ENCODE data around the gene ADAT3.
A peak's percentile ranks its signal among the peaks of the same experiment; 100 is the strongest.
"Not testable (repeated sequence)": the region's sequence is repeated elsewhere in the genome, so short reads cannot be mapped to it uniquely, and the experiment has no call there.

Gene ADAT3

GRCh38 chr19:1882089-1882785 is 23.0 kb upstream of the ADAT3 start:
- H3K4me3 ChIP-seq (ENCODE audit: insufficient read length, low read depth), result no peak overlapping the region
- H3K9ac ChIP-seq (ENCODE audit: insufficient read length, low read depth), result peak overlapping the region; percentile 6
- no peak for DNase-seq (ENCODE audit: low read depth, low spot score)
- no peaks in the 10 kb centered on the region for H3K9me3 ChIP-seq (ENCODE audit: insufficient read depth, low read length)
- H3K36me3 ChIP-seq (ENCODE audit: insufficient read depth, insufficient read length, low read length), result peaks cover 23% of the 10 kb centered on the region
- H3K4me1 ChIP-seq (ENCODE audit: insufficient read depth, insufficient read length), result peaks cover 15% of the 10 kb centered on the region
- no peak for TF ChIP-seq ZNF274 (IDR thresholded peaks at IDR 0.05; ENCODE audit: low read depth, low read length)
- no peak for TF ChIP-seq SUZ12 (IDR thresholded peaks at IDR 0.05; ENCODE audit: extremely low read depth, insufficient read depth, insufficient read length)
- TF ChIP-seq YY1 (IDR thresholded peaks at IDR 0.05; ENCODE audit: insufficient read depth, insufficient read length), result no peak
- no peaks in the 10 kb centered on the region for H3K27me3 ChIP-seq (ENCODE audit: insufficient read depth, insufficient read length)

GRCh38 chr19:1882786-1883692 is 22.2 kb upstream of the ADAT3 start:
- Histone ChIP-seq H3K9me3 (ENCODE audit: insufficient read depth, low read length) (no peaks in the 10 kb centered on the region), H3K36me3 (ENCODE audit: insufficient read depth, insufficient read length, low read length) (peaks cover 23% of the 10 kb centered on the region), H3K4me1 (ENCODE audit: insufficient read depth, insufficient read length) (peaks cover 18% of the 10 kb centered on the region), H3K4me3 (ENCODE audit: insufficient read length, low read depth) (peak overlapping the region; percentile 97), H3K27me3 (ENCODE audit: insufficient read depth, insufficient read length) (no peaks in the 10 kb centered on the region), H3K9ac (ENCODE audit: insufficient read length, low read depth) (peak overlapping the region; percentile 99)
- no peak for DNase-seq (ENCODE audit: low read depth, low spot score)
- no peak for TF ChIP-seq YY1 (IDR thresholded peaks at IDR 0.05; ENCODE audit: insufficient read depth, insufficient read length)
- no peak for TF ChIP-seq SUZ12 (IDR thresholded peaks at IDR 0.05; ENCODE audit: extremely low read depth, insufficient read depth, insufficient read length)
- no peak for TF ChIP-seq ZNF274 (IDR thresholded peaks at IDR 0.05; ENCODE audit: low read depth, low read length)

GRCh38 chr19:1883784-1884183 is 21.4 kb upstream of the ADAT3 start:
- DNase-seq (ENCODE audit: low read depth, low spot score), result no peak
- Histone ChIP-seq H3K4me1 (ENCODE audit: insufficient read depth, insufficient read length) (peaks cover 21% of the 10 kb centered on the region), H3K4me3 (ENCODE audit: insufficient read length, low read depth) (peak overlapping the region; percentile 97), H3K36me3 (ENCODE audit: insufficient read depth, insufficient read length, low read length) (peaks cover 23% of the 10 kb centered on the region), H3K9ac (ENCODE audit: insufficient read length, low read depth) (peak overlapping the region; percentile 99), H3K9me3 (ENCODE audit: insufficient read depth, low read length) (no peaks in the 10 kb centered on the region), H3K27me3 (ENCODE audit: insufficient read depth, insufficient read length) (no peaks in the 10 kb centered on the region)
- TF ChIP-seq YY1 (IDR thresholded peaks at IDR 0.05; ENCODE audit: insufficient read depth, insufficient read length) (no peak), SUZ12 (IDR thresholded peaks at IDR 0.05; ENCODE audit: extremely low read depth, insufficient read depth, insufficient read length) (no peak), ZNF274 (IDR thresholded peaks at IDR 0.05; ENCODE audit: low read depth, low read length) (no peak)

GRCh38 chr19:1884291-1884718 is 20.9 kb upstream of the ADAT3 start:
- peak overlapping the region; percentile 97 for H3K4me3 ChIP-seq (ENCODE audit: insufficient read length, low read depth)
- H3K9me3 ChIP-seq (ENCODE audit: insufficient read depth, low read length), result no peaks in the 10 kb centered on the region
- peaks cover 21% of the 10 kb centered on the region for H3K4me1 ChIP-seq (ENCODE audit: insufficient read depth, insufficient read length)
- no peaks in the 10 kb centered on the region for H3K27me3 ChIP-seq (ENCODE audit: insufficient read depth, insufficient read length)
- H3K9ac ChIP-seq (ENCODE audit: insufficient read length, low read depth), result peak overlapping the region; percentile 99
- TF ChIP-seq YY1 (IDR thresholded peaks at IDR 0.05; ENCODE audit: insufficient read depth, insufficient read length) (no peak), SUZ12 (IDR thresholded peaks at IDR 0.05; ENCODE audit: extremely low read depth, insufficient read depth, insufficient read length) (no peak), ZNF274 (IDR thresholded peaks at IDR 0.05; ENCODE audit: low read depth, low read length) (no peak)
- DNase-seq (ENCODE audit: low read depth, low spot score), result no peak
- H3K36me3 ChIP-seq (ENCODE audit: insufficient read depth, insufficient read length, low read length), result peaks cover 23% of the 10 kb centered on the region

GRCh38 chr19:1884719-1885334 is 20.4 kb upstream of the ADAT3 start:
- H3K9ac ChIP-seq (ENCODE audit: insufficient read length, low read depth), result peak overlapping the region; percentile 99
- peaks cover 21% of the 10 kb centered on the region for H3K4me1 ChIP-seq (ENCODE audit: insufficient read depth, insufficient read length)
- no peak for TF ChIP-seq YY1 (IDR thresholded peaks at IDR 0.05; ENCODE audit: insufficient read depth, insufficient read length)
- no peak for TF ChIP-seq ZNF274 (IDR thresholded peaks at IDR 0.05; ENCODE audit: low read depth, low read length)
- no peak for TF ChIP-seq SUZ12 (IDR thresholded peaks at IDR 0.05; ENCODE audit: extremely low read depth, insufficient read depth, insufficient read length)
- H3K4me3 ChIP-seq (ENCODE audit: insufficient read length, low read depth), result peak overlapping the region; percentile 97
- H3K36me3 ChIP-seq (ENCODE audit: insufficient read depth, insufficient read length, low read length), result peaks cover 23% of the 10 kb centered on the region
- no peaks in the 10 kb centered on the region for H3K27me3 ChIP-seq (ENCODE audit: insufficient read depth, insufficient read length)
- H3K9me3 ChIP-seq (ENCODE audit: insufficient read depth, low read length), result no peaks in the 10 kb centered on the region
- no peak for DNase-seq (ENCODE audit: low read depth, low spot score)

GRCh38 chr19:1885398-1886119 is 19.6 kb upstream of the ADAT3 start, which contains the start of gene ABHD17A:
Gene ABHD17A (minus strand): TSS chr19:1885496. CDS start chr19:1881566, 3,930 bp downstream.
- peak; percentile 91 for DNase-seq (ENCODE audit: low read depth, low spot score)
- Histone ChIP-seq H3K4me1 (ENCODE audit: insufficient read depth, insufficient read length) (peaks cover 21% of the 10 kb centered on the region), H3K36me3 (ENCODE audit: insufficient read depth, insufficient read length, low read length) (peaks cover 17% of the 10 kb centered on the region), H3K9ac (ENCODE audit: insufficient read length, low read depth) (peak within 1 kb of the TSS; percentile 99), H3K4me3 (ENCODE audit: insufficient read length, low read depth) (peak within 1 kb of the TSS; percentile 97)
- H3K27me3 ChIP-seq (ENCODE audit: insufficient read depth, insufficient read length); H3K9me3 ChIP-seq (ENCODE audit: insufficient read depth, low read length): not testable (repeated sequence)

- H3K27me3 ChIP-seq (ENCODE audit: insufficient read depth, insufficient read length); H3K4me3 ChIP-seq (ENCODE audit: insufficient read length, low read depth); DNase-seq (ENCODE audit: low read depth, low spot score); H3K9ac ChIP-seq (ENCODE audit: insufficient read length, low read depth); H3K9me3 ChIP-seq (ENCODE audit: insufficient read depth, low read length): not testable (repeated sequence)
- peaks cover 12% of the 10 kb centered on the region for H3K36me3 ChIP-seq (ENCODE audit: insufficient read depth, insufficient read length, low read length)
- peaks cover 21% of the 10 kb centered on the region for H3K4me1 ChIP-seq (ENCODE audit: insufficient read depth, insufficient read length)
Observed at GRCh38 chr19:1886360-1886759, 18.8 kb upstream of the ADAT3 start.
